ENCODE results near the gene PLEKHM3.

Gene PLEKHM3

GRCh38 chr2:207885010-207885409 lies 140.3 kb downstream of the PLEKHM3 start:
- no peak for DNase-seq (ENCODE audit: low read depth)
- no peak for TF ChIP-seq CTCF (IDR thresholded peaks at IDR 0.05; ENCODE audit: low read depth, low read length)
- TF ChIP-seq, protein P1, sequence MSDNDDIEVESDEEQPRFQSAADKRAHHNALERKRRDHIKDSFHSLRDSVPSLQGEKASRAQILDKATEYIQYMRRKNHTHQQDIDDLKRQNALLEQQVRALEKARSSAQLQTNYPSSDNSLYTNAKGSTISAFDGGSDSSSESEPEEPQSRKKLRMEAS (IDR thresholded peaks at IDR 0.05; ENCODE audit: low read depth, low read length) = no peak
- TF ChIP-seq POLR2A (IDR thresholded peaks at IDR 0.05; ENCODE audit: extremely low read depth, insufficient read length) = no peak
- no peak for TF ChIP-seq MYC (IDR thresholded peaks at IDR 0.05; ENCODE audit: low read depth, low read length)
- no peak overlapping the region for H3K4me3 ChIP-seq (ENCODE audit: low read depth, low read length)

- DNase-seq (ENCODE audit: low read depth) = no peak
- TF ChIP-seq POLR2A (IDR thresholded peaks at IDR 0.05; ENCODE audit: extremely low read depth, insufficient read length) (no peak), CTCF (IDR thresholded peaks at IDR 0.05; ENCODE audit: low read depth, low read length) (no peak), MYC (IDR thresholded peaks at IDR 0.05; ENCODE audit: low read depth, low read length) (no peak)
- TF ChIP-seq, protein P1 (IDR thresholded peaks at IDR 0.05; ENCODE audit: low read depth, low read length) = no peak
- H3K4me3 ChIP-seq (ENCODE audit: low read depth, low read length) = no peak overlapping the region
These were observed 141.2 kb downstream of the PLEKHM3 start for GRCh38 chr2:207884127-207884526.

DNA sequence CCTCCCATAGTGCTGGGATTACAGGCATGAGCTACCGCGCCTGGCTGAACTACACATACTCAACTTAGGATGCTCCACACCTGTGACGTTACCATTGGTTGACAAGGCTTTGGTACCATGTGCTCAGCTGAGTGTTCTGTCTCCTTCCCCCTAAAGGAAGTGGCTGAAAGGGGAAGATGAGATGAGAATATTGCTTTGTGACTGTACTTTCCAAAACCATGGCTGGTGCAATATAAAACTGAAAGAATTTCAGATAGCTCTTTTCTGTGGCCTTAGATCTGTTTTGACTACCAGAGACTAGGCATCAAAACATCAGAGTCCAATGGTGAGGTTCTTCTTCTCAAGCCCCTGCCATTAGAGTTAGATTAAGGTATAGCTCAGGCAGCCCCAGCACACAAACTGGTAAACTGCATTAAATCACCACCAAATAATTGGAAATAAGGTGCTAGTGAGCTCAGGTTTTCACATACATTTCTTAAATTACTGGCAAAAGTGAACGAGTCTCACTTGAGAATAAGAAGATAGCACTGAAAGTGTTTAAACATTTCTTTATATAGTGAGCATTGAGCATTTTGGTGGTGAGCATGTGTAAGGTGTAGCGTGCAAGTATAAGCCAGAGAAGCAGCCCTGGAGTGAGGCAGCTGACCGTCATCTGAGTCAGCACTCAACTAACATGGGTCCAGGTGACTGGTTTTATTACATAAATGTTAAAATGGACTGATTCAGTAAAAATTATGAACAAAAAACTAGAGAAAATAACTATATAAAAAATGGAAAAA lies 142.1 kb downstream of the PLEKHM3 start:
- TF ChIP-seq POLR2A (IDR thresholded peaks at IDR 0.05; ENCODE audit: extremely low read depth, insufficient read length) (no peak), MYC (IDR thresholded peaks at IDR 0.05; ENCODE audit: low read depth, low read length) (no peak), CTCF (IDR thresholded peaks at IDR 0.05; ENCODE audit: low read depth, low read length) (no peak)
- TF ChIP-seq, protein P1 (IDR thresholded peaks at IDR 0.05; ENCODE audit: low read depth, low read length) = no peak
- no peak overlapping the region for H3K4me3 ChIP-seq (ENCODE audit: low read depth, low read length)
- DNase-seq (ENCODE audit: low read depth) = no peak

DNA sequence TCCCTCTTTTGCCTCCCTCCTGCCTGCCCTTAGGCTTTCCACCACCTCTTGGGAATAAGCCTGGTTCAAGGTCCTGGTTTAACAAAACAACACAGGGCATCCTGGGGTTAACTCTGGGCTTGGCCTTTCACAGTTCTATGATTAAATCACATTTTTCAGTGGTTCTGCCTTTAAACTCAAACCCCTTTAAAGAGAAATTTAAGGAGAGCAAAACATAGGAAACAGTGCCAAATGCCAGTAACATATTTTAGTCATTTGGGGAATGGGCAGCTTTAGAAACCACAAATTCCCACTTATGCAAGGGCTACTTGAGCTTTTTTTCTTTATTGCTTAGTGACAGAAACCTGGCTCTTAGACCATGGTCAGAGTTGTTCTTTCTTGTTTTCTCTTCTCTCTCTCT lies 143.4 kb downstream of the PLEKHM3 start:
- no peak overlapping the region for H3K4me3 ChIP-seq (ENCODE audit: low read depth, low read length)
- TF ChIP-seq POLR2A (IDR thresholded peaks at IDR 0.05; ENCODE audit: extremely low read depth, insufficient read length) (no peak), MYC (IDR thresholded peaks at IDR 0.05; ENCODE audit: low read depth, low read length) (no peak), CTCF (IDR thresholded peaks at IDR 0.05; ENCODE audit: low read depth, low read length) (no peak)
- TF ChIP-seq, protein P1 (IDR thresholded peaks at IDR 0.05; ENCODE audit: low read depth, low read length) = no peak
- DNase-seq (ENCODE audit: low read depth) = no peak

- TF ChIP-seq, protein P1 (IDR thresholded peaks at IDR 0.05; ENCODE audit: low read depth, low read length) = no peak
- TF ChIP-seq MYC (IDR thresholded peaks at IDR 0.05; ENCODE audit: low read depth, low read length) = no peak
- no peak for TF ChIP-seq POLR2A (IDR thresholded peaks at IDR 0.05; ENCODE audit: extremely low read depth, insufficient read length)
- no peak for TF ChIP-seq CTCF (IDR thresholded peaks at IDR 0.05; ENCODE audit: low read depth, low read length)
- DNase-seq (ENCODE audit: low read depth) = no peak
- H3K4me3 ChIP-seq (ENCODE audit: low read depth, low read length) = no peak overlapping the region
These were observed 145.8 kb downstream of the PLEKHM3 start for GRCh38 chr2:207879536-207879935.
